DND-41 (cell line): ENCODE measurements around the gene ZNRF2.

Experiments used
- ATAC-seq: fragments of 200-7000 bp; cut with Tn5 transposase; 3 replicates; pipeline ENCODE4 v1.9.1; 2021; ENCODE audit warnings: low read depth; ENCODE audit not compliant: insufficient read depth
- DNase-seq: peaks from one replicate; pipeline ENCODE4 v3.0.0-alpha.2; 2020
- H2AFZ ChIP-seq: 2 replicates; pipeline ENCODE4 v1.6.0; 2012; ENCODE audit warnings: low read depth, low read length
- H3K27ac ChIP-seq: 2 replicates; pipeline ENCODE4 v1.5.1; 2012; ENCODE audit warnings: low read length, inconsistent platforms
- H3K27me3 ChIP-seq: fragments of 200-600 bp; sonication (generic); 2 replicates; pipeline ENCODE4 v1.6.0; 2012; ENCODE audit warnings: low read length, mild to moderate bottlenecking, inconsistent platforms; ENCODE audit not compliant: insufficient read depth, poor library complexity
- H3K36me3 ChIP-seq: 2 replicates; pipeline ENCODE4 v1.5.1; 2012; ENCODE audit warnings: low read length, inconsistent platforms; ENCODE audit not compliant: insufficient read depth
- H3K4me1 ChIP-seq: 2 replicates; pipeline ENCODE4 v1.5.1; 2012; ENCODE audit warnings: mild to moderate bottlenecking, low read length; ENCODE audit not compliant: insufficient read depth
- H3K4me2 ChIP-seq: 2 replicates; pipeline ENCODE4 v1.6.0; 2012; ENCODE audit warnings: mild to moderate bottlenecking, moderate library complexity, low read length, inconsistent platforms; ENCODE audit not compliant: insufficient read depth
- H3K4me3 ChIP-seq, 2 experiments: fragments of 200-600 bp in 1 of 2; shearing (Covaris generic) in 1 of 2; 2 replicates each; pipeline ENCODE4 v1.5.1; 2012 to 2016; ENCODE audit warnings: inconsistent platforms in 2 of 2, low read length in 2 of 2, mild to moderate bottlenecking in 2 of 2, low read depth in 1 of 2, moderate library complexity in 1 of 2
- H3K79me2 ChIP-seq: 2 replicates; pipeline ENCODE4 v1.6.0; 2012; ENCODE audit warnings: low read length, inconsistent platforms; ENCODE audit not compliant: insufficient read depth
- H3K9ac ChIP-seq: 2 replicates; pipeline ENCODE4 v1.6.0; 2012; ENCODE audit warnings: low read depth, mild to moderate bottlenecking, inconsistent platforms, low read length, moderate library complexity
- H3K9me3 ChIP-seq: 2 replicates; pipeline ENCODE4 v1.5.1; 2012; ENCODE audit warnings: low read length, moderate library complexity, mild to moderate bottlenecking, inconsistent platforms; ENCODE audit not compliant: insufficient read depth, severe bottlenecking
- H4K20me1 ChIP-seq: 2 replicates; pipeline ENCODE4 v1.6.0; 2012; ENCODE audit warnings: low read length; ENCODE audit not compliant: insufficient read depth
- CTCF ChIP-seq: IDR thresholded peaks from 2 replicates; pipeline ENCODE4 v1.5.1; 2012; ENCODE audit warnings: borderline replicate concordance, low read length, moderate library complexity, mild to moderate bottlenecking; ENCODE audit not compliant: poor library complexity, severe bottlenecking; ENCODE audit errors: extremely low read depth
- EZH2 ChIP-seq: IDR thresholded peaks from 3 replicates; pipeline ENCODE4 v1.6.1; 2012; ENCODE audit warnings: borderline replicate concordance, low read depth, mild to moderate bottlenecking, moderate library complexity, low read length, inconsistent platforms; ENCODE audit not compliant: severe bottlenecking

ZNRF2 gene

GRCh38 chr7:30413864-30414263 is 129.5 kb downstream of the ZNRF2 start:
- H3K9me3 ChIP-seq = peaks cover 13% of the 10 kb centered on the region
- no peak for ATAC-seq
- H3K9ac ChIP-seq = no peak overlapping the region
- peaks cover 4% of the 10 kb centered on the region; the same call in 1 of the 2 replicates for H3K36me3 ChIP-seq
- H3K27ac ChIP-seq = no peak overlapping the region
- no peak overlapping the region for H3K4me2 ChIP-seq
- no peak for DNase-seq
- H4K20me1 ChIP-seq = no peaks in the 10 kb centered on the region
- H3K4me1 ChIP-seq = no peaks in the 10 kb centered on the region
- no peak for TF ChIP-seq EZH2
- no peak for TF ChIP-seq CTCF
- H3K27me3 ChIP-seq = no peaks in the 10 kb centered on the region
- H3K4me3 ChIP-seq = no peak overlapping the region
- no peaks in the 10 kb centered on the region for H3K79me2 ChIP-seq
- no peak overlapping the region for H2AFZ ChIP-seq
